ENCODE results near the gene SLC7A4.

Gene SLC7A4

DNA sequence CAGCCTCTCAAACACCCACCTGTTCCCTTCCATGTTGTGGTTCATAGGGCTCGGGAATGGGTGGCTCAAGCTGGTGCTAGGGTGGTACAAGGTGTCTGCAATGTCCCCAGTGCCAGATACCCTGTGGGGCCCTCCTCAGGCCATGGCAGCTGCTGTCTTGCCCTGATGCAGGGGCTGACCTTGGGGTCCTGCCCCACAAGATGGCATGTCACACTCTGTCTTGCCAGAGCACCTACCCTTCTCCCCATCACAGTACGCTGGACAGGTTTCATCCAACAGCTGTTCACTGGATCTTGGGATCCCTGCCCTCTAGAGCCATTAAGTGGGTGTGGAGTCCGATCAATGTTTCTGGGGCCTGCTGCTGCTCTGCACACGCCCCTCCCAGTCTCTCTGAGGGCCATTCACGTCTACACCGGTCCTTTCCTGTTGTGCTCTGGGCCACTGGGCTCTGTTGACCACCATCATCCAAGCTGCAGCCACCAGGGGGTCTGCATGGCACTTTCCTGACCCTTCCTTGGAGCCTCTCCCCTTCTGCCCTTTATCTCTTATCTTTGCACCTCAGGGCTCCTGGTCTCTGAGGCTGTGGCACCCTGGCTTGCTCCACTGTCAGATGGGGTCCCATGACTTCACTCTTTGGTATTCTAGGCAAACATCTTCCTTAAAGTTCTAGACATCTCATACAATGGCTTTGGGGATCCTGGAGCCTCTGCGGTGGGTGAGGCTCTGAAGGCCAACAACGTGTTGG lies 20.5 kb upstream of the SLC7A4 start:
- TF ChIP-seq CTCF (IDR thresholded peaks at IDR 0.05): no peak

DNA sequence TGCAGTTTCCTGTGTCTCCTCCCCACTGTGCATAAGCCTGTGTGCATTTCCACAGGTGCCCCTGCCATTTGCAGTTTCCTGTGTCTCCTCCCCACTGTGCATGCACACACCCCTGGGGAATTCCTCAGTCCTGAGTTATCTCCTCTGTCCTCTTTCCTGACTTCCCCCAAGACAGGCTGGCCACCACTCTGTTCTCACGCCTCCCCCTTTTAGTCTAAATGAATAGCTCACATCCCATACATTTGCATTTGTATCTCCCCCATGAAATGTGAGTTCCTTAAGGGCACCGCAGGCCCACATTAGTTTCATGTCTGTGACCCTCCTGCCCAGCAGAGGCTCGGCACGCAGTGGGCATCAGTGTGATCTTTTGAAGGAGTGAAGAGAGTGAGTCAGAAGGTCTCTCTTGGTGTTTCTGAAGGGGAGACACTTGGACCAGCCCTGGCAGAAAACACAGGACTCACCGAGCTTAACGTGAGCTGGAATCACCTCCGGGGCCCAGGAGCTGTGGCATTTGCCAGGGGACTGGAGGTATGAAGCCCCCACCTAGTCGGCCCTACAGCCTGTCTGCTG lies 19.6 kb upstream of the SLC7A4 start:
- no peak for TF ChIP-seq CTCF (IDR thresholded peaks at IDR 0.05)

DNA sequence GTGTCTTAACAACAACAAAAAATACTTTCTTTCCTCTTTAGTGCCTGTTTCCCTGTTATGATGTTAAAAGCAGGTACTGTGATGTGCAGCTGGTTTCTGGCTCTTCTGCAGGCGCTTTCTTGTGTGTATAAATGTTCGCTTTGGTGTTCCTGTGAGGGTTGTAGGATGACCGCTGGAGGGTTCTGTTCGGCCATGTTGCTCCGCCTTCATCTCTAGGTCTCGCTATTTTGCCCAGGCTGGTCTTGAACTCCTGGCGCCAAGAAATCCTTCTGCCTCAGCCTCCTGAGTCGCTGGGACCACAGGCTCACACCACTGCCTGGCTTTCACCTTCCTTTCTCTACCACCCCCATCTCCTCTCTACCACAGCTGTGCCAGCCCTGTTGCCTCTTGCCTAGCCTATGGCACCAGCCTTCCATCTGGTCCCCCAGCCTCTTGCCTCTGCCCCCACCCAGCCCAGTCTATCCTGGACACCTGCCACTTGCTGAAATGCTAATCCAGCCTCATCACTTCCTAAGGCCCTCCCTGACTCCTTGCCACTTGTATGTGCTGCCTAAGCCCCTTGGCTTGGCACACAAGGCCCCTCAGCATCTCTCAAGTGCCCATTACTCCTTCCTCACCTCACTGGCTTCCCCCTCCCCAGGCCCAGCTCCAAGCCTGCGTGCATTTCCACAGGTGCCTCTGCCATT lies 18.9 kb upstream of the SLC7A4 start:
- no peak for TF ChIP-seq CTCF (IDR thresholded peaks at IDR 0.05)

DNA sequence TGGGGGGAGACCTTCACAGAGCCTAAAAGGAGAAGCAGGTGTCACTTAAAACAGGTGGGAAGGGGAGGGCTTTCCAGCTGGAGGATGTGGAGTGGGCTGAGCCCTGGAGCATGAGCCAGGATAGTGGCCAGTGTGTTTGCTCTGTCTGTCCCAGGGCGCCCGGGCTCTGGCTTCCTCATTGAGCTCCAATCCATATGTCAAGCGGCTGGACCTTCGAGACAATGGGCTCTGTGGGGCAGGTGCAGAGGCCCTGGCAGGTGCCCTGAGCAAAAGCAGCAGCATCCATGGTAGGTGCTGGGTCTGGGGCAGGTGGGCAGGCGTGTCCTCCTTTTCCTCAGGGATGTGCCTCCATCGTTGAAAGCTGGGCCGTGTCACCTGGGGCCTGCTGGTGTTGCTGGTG lies 15.4 kb upstream of the SLC7A4 start:
- no peak for TF ChIP-seq CTCF (IDR thresholded peaks at IDR 0.05)

DNA sequence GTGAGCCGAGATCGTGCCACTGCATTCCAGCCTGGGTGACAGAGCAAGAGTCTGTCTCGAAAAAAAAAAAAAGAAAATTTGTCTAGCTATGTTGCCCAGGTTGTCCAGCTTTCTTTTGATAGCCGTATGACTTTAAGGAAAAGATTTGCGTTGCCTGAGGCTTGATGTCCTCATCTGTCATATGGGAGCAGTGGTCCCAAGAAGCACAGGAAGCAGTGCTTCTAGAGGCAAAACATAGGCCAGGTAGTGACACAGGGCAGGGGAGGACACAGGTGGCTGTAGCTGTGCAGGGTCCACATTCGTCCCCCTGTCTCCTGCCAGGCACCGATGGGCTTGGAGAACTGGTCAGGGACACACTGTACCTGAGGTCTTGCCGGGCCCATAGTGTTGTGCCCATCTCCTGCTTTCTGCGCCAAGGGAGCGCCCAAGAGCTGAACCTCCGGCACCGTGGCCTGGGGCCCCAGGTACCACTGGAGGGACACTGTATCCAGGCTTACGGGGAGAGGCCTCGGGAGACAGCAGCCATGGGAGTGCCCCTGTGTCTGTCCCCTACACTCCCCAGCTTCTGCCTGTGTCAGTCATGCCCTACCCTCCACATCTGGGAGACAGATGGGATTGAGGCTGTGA lies 14.8 kb upstream of the SLC7A4 start:
- no peak for TF ChIP-seq CTCF (IDR thresholded peaks at IDR 0.05)

- TF ChIP-seq CTCF (IDR thresholded peaks at IDR 0.05): no peak
Observed at GRCh38 chr22:21045585-21046294, 13.4 kb upstream of the SLC7A4 start, which contains the start of gene LRRC74B. TSS of gene LRRC74B (plus strand) at chr22:21045946. CDS start at chr22:21045987, 41 bp downstream.
